ENCODE data around the gene VAT1. TPM values are rescaled to one million over a fixed set of nuclear protein-coding genes. Genes with fewer than 3 reads are reported as not detected.

Gene VAT1
- total RNA-seq, 1 donor from 2014 or later: 439 TPM

- Mint-ChIP-seq H3K27ac (ENCODE audit: unreplicated experiment) (no peak overlapping the region), H3K9me3 (ENCODE audit: unreplicated experiment) (no peaks in the 10 kb centered on the region), H3K4me3 (ENCODE audit: unreplicated experiment) (no peak overlapping the region), H3K27me3 (ENCODE audit: unreplicated experiment) (no peaks in the 10 kb centered on the region), H3K4me1 (ENCODE audit: unreplicated experiment) (peaks cover 12% of the 10 kb centered on the region), H3K36me3 (ENCODE audit: unreplicated experiment) (no peaks in the 10 kb centered on the region)
- DNase-seq (ENCODE audit: extremely low spot score, unreplicated experiment): no peak
- TF ChIP-seq, protein P1, sequence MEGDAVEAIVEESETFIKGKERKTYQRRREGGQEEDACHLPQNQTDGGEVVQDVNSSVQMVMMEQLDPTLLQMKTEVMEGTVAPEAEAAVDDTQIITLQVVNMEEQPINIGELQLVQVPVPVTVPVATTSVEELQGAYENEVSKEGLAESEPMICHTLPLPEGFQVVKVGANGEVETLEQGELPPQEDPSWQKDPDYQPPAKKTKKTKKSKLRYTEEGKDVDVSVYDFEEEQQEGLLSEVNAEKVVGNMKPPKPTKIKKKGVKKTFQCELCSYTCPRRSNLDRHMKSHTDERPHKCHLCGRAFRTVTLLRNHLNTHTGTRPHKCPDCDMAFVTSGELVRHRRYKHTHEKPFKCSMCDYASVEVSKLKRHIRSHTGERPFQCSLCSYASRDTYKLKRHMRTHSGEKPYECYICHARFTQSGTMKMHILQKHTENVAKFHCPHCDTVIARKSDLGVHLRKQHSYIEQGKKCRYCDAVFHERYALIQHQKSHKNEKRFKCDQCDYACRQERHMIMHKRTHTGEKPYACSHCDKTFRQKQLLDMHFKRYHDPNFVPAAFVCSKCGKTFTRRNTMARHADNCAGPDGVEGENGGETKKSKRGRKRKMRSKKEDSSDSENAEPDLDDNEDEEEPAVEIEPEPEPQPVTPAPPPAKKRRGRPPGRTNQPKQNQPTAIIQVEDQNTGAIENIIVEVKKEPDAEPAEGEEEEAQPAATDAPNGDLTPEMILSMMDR (IDR thresholded peaks at IDR 0.05): no peak
Observed at GRCh38 chr17:42967925-42968324, 54.3 kb downstream of the VAT1 start.

Other genes starting within 250 kb of the VAT1 start
- 63.9 and 66.1 TPM in 2 replicates for gene VPS25, start 248.9 kb downstream of the VAT1 start, total RNA-seq
- gene WNK4, start 241.8 kb downstream of the VAT1 start, total RNA-seq: 0.16 TPM in 2 replicates
- gene COA3, start 223.7 kb downstream of the VAT1 start, total RNA-seq: 51.2 and 51.5 TPM in 2 replicates
- gene CNTD1, start 223.5 kb downstream of the VAT1 start, total RNA-seq: 0.31 and 0.51 TPM in 2 replicates
- gene BECN1, start 198.1 kb downstream of the VAT1 start, total RNA-seq: 68.1 and 69.1 TPM in 2 replicates
- 111 and 121 TPM in 2 replicates for gene PSME3, start 189.0 kb downstream of the VAT1 start, total RNA-seq
- gene AOC2, start 177.8 kb downstream of the VAT1 start, total RNA-seq: 1.8 and 2.2 TPM in 2 replicates
- gene AOC3, start 171.2 kb downstream of the VAT1 start, total RNA-seq: 1.1 and 1.3 TPM in 2 replicates
- not detected in 2 replicates for gene G6PC1, start 121.6 kb downstream of the VAT1 start, total RNA-seq
- 44.5 and 50.6 TPM in 2 replicates for gene AARSD1, start 57.9 kb downstream of the VAT1 start, total RNA-seq
- gene PTGES3L, start 42.3 kb downstream of the VAT1 start, total RNA-seq: 0.35 and 0.50 TPM in 2 replicates
- 11.7 and 12.5 TPM in 2 replicates for gene RUNDC1, start 41.8 kb downstream of the VAT1 start, total RNA-seq
- gene RPL27, start 24.0 kb downstream of the VAT1 start, total RNA-seq: 956 and 1,010 TPM in 2 replicates
- gene IFI35, start 15.6 kb downstream of the VAT1 start, total RNA-seq: 34.4 and 41.6 TPM in 2 replicates
- 0.91 and 1.5 TPM in 2 replicates for gene RND2, start 2.8 kb upstream of the VAT1 start, total RNA-seq
- gene BRCA1, start 103.0 kb upstream of the VAT1 start, total RNA-seq: 6.8 and 7.3 TPM in 2 replicates
- 102 and 104 TPM in 2 replicates for gene NBR1, start 148.8 kb upstream of the VAT1 start, total RNA-seq
- 7.2 and 9.0 TPM in 2 replicates for gene TMEM106A, start 189.5 kb upstream of the VAT1 start, total RNA-seq
- not detected in 2 replicates for gene CCDC200, start 206.2 kb upstream of the VAT1 start, total RNA-seq
- gene RNU2-1, start 211.6 kb upstream of the VAT1 start, total RNA-seq: 5,002 and 5,011 TPM in 2 replicates

Measured in osteocyte (in vitro differentiated cells).